Measurements from ENCODE around the gene RPP30. TPM values are rescaled to one million over a fixed set of nuclear protein-coding genes. Genes with fewer than 3 reads are reported as not detected.
"Not testable (repeated sequence)": the region's sequence is repeated elsewhere in the genome, so short reads cannot be mapped to it uniquely, and the experiment has no call there.

The RPP30 gene
- total RNA-seq, 1 experiment from 2014 or later = 23.3 TPM

DNA sequence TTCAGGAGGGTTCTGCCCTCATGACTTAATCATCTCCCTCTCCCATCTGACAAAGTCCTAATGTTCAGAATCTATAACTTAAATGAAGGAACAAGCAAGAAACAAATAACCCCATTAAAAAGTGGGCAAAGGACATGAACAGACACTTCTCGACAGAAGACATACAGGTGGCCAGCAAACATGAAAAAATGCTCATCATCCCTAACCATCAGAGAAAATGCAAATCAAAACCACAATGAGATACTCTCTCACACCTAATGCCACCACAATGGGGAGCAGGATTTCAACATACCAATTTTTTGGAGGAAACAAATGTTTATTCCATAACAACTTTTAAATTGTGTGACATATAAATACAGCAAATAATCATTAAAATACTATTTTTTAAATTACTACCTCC is 11.0 kb upstream of the RPP30 start:
- no peaks in the 10 kb centered on the region for H3K4me1 ChIP-seq (ENCODE audit: low read length)
- H3K4me2 ChIP-seq (ENCODE audit: low read depth, low read length, poor library complexity, severe bottlenecking) = no peak overlapping the region
- H2AFZ ChIP-seq (ENCODE audit: low read length) = no peak overlapping the region
- H3K9ac ChIP-seq (ENCODE audit: low read length) = no peak overlapping the region
- H3K27ac ChIP-seq (ENCODE audit: low read length) = no peak overlapping the region
- H3K9me3 ChIP-seq (ENCODE audit: low read length) = no peaks in the 10 kb centered on the region
- H4K20me1 ChIP-seq (ENCODE audit: insufficient read depth, low read depth, low read length) = no peaks in the 10 kb centered on the region
- no peaks in the 10 kb centered on the region for H3K27me3 ChIP-seq (ENCODE audit: low read length)
- H3K79me2 ChIP-seq (ENCODE audit: low read length) = no peaks in the 10 kb centered on the region
- H3K36me3 ChIP-seq (ENCODE audit: insufficient read depth, low read length) = no peaks in the 10 kb centered on the region
- H3K4me3 ChIP-seq (ENCODE audit: low read length) = no peak overlapping the region
- no peak for DNase-seq
- H3K9me2 ChIP-seq (replicated peaks; ENCODE audit: insufficient read depth, low read length) = no peaks in the 10 kb centered on the region

DNA sequence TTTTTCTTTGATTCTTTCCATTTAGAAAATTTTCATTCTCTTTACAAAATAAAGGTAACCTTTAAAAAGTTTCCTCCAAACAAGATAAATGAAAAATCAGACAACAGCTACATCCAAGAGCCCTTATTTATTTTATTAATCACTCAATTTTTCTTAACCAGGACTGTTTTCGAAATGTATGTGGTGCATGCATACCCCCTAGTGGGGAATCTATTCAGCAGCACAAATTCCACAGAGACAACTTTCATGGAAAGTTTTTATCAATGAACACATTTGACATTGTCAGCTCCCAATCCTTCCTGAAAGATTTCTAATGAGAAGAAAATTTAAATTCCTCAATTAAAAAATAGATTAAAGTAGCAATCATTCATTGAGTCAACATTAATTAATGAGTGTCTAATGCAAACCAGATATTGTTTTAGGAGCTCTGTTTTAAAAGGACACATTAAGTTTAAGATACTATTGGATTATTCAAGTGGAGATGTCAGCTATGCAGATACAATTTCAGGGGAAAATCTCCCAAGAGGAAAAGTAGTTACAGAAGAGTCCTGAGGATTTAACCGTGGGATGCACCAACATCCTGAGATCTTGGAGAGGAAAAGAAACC is 8.8 kb upstream of the RPP30 start:
- DNase-seq = peak; percentile 48
- H3K9ac ChIP-seq (ENCODE audit: low read length) = no peak overlapping the region
- no peak overlapping the region for H2AFZ ChIP-seq (ENCODE audit: low read length)
- no peak overlapping the region for H3K27ac ChIP-seq (ENCODE audit: low read length)
- H3K4me2 ChIP-seq (ENCODE audit: low read depth, low read length, poor library complexity, severe bottlenecking) = no peak overlapping the region
- H3K9me2 ChIP-seq (replicated peaks; ENCODE audit: insufficient read depth, low read length) = no peaks in the 10 kb centered on the region
- no peaks in the 10 kb centered on the region for H3K36me3 ChIP-seq (ENCODE audit: insufficient read depth, low read length)
- no peaks in the 10 kb centered on the region for H3K27me3 ChIP-seq (ENCODE audit: low read length)
- no peaks in the 10 kb centered on the region for H3K79me2 ChIP-seq (ENCODE audit: low read length)
- H4K20me1 ChIP-seq (ENCODE audit: insufficient read depth, low read depth, low read length) = no peaks in the 10 kb centered on the region
- H3K4me1 ChIP-seq (ENCODE audit: low read length) = no peaks in the 10 kb centered on the region
- no peaks in the 10 kb centered on the region for H3K9me3 ChIP-seq (ENCODE audit: low read length)
- H3K4me3 ChIP-seq (ENCODE audit: low read length) = no peak overlapping the region

DNA sequence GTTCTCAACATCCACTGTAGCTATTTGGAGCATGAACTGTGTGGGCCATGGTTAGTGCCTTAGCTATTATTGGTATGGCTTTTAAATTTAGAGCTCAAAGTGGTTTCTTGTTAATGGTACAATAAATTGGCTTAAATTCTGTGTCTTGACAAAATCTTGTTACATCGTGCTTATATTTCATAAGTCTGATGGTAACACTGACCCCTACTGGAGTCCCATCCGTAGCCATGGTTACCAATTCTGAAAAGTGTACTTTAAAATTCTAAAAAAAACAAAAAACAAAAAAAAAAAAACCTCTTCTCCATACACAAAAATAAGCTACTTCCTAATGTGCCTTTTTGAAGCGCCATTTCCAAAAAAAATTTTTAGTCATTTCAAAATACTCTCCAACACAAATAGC is 6.4 kb upstream of the RPP30 start:
- H3K4me3 ChIP-seq (ENCODE audit: low read length) = no peak overlapping the region
- no peaks in the 10 kb centered on the region for H3K9me2 ChIP-seq (replicated peaks; ENCODE audit: insufficient read depth, low read length)
- no peaks in the 10 kb centered on the region for H3K9me3 ChIP-seq (ENCODE audit: low read length)
- H4K20me1 ChIP-seq (ENCODE audit: insufficient read depth, low read depth, low read length) = no peaks in the 10 kb centered on the region
- no peaks in the 10 kb centered on the region for H3K36me3 ChIP-seq (ENCODE audit: insufficient read depth, low read length)
- no peaks in the 10 kb centered on the region for H3K4me1 ChIP-seq (ENCODE audit: low read length)
- no peaks in the 10 kb centered on the region for H3K79me2 ChIP-seq (ENCODE audit: low read length)
- H2AFZ ChIP-seq (ENCODE audit: low read length) = no peak overlapping the region
- DNase-seq = peak; percentile 51
- no peak overlapping the region for H3K9ac ChIP-seq (ENCODE audit: low read length)
- H3K4me2 ChIP-seq (ENCODE audit: low read depth, low read length, poor library complexity, severe bottlenecking) = no peak overlapping the region
- no peak overlapping the region for H3K27ac ChIP-seq (ENCODE audit: low read length)
- no peaks in the 10 kb centered on the region for H3K27me3 ChIP-seq (ENCODE audit: low read length)

DNA sequence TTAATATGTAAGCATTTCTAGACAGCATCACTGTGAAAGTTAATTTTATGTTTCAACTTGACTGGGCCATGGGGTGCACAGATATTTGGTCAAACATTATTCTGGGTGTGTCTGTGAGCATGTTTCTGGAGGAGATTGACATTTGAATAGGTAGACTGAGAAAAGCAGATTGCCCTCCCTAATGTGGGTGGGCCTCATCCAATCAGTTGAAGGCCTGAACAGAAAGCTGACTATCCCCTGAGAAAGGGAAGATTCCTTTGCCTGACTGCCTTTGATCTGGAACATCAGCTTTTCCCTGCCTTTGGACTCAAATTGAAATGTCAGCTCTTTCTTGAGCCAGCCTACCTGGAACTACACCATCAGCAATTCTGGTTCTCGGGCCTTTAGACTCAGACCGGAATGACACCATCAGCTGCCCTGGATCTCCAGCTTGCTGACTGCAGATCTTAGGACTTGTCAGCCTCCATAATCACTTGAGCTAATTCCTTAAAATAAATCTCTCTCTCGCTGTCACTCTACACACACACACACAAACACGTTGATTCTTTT is 5.7 kb upstream of the RPP30 start:
- Histone ChIP-seq H3K9me2 (replicated peaks; ENCODE audit: insufficient read depth, low read length) (no peaks in the 10 kb centered on the region), H3K79me2 (ENCODE audit: low read length) (no peaks in the 10 kb centered on the region), H4K20me1 (ENCODE audit: insufficient read depth, low read depth, low read length) (no peaks in the 10 kb centered on the region), H3K9ac (ENCODE audit: low read length) (no peak overlapping the region), H3K4me3 (ENCODE audit: low read length) (no peak overlapping the region), H3K36me3 (ENCODE audit: insufficient read depth, low read length) (no peaks in the 10 kb centered on the region), H2AFZ (ENCODE audit: low read length) (no peak overlapping the region), H3K9me3 (ENCODE audit: low read length) (no peaks in the 10 kb centered on the region), H3K4me2 (ENCODE audit: low read depth, low read length, poor library complexity, severe bottlenecking) (no peak overlapping the region), H3K27me3 (ENCODE audit: low read length) (no peaks in the 10 kb centered on the region), H3K27ac (ENCODE audit: low read length) (no peak overlapping the region), H3K4me1 (ENCODE audit: low read length) (peaks cover 4% of the 10 kb centered on the region; the same call in 1 of the 2 replicates)
- no peak for DNase-seq

DNA sequence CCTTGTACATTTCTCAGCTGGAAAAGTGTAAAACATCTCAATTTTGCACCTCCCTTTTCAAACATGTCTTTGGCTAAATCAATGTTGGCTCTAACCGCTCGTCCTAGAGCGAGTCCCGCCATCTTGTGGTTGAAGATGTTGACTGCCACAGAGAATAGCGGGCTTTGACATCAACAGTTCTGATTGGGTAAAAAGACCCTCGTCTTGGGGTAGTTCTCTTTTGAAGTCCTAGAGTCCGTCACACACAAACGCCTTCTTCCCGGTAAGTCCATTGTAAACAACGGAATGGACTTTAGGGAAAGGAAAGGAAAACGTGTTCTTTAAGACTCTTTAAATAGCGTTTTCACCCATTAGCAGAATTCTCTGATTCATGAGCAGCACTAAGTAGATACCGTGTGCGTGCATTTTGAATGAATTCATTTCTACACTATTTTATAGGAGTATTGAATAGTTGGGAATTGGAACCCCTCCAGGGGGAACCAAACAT is 452 bp upstream of the RPP30 start:
- Histone ChIP-seq H3K9ac (ENCODE audit: low read length) (peak overlapping the region; percentile 87), H3K4me2 (ENCODE audit: low read depth, low read length, poor library complexity, severe bottlenecking) (peak overlapping the region; percentile 75), H3K79me2 (ENCODE audit: low read length) (peaks cover 36% of the 10 kb centered on the region), H4K20me1 (ENCODE audit: insufficient read depth, low read depth, low read length) (no peaks in the 10 kb centered on the region), H3K27me3 (ENCODE audit: low read length) (no peaks in the 10 kb centered on the region), H3K4me3 (ENCODE audit: low read length) (peak overlapping the region; percentile 91), H3K9me2 (replicated peaks; ENCODE audit: insufficient read depth, low read length) (no peaks in the 10 kb centered on the region), H3K9me3 (ENCODE audit: low read length) (no peaks in the 10 kb centered on the region), H3K36me3 (ENCODE audit: insufficient read depth, low read length) (no peaks in the 10 kb centered on the region; the same call in 1 of the 2 replicates), H3K4me1 (ENCODE audit: low read length) (peaks cover 24% of the 10 kb centered on the region), H2AFZ (ENCODE audit: low read length) (peak overlapping the region; percentile 95), H3K27ac (ENCODE audit: low read length) (no peak overlapping the region)
- peak; percentile 73 for DNase-seq

DNA sequence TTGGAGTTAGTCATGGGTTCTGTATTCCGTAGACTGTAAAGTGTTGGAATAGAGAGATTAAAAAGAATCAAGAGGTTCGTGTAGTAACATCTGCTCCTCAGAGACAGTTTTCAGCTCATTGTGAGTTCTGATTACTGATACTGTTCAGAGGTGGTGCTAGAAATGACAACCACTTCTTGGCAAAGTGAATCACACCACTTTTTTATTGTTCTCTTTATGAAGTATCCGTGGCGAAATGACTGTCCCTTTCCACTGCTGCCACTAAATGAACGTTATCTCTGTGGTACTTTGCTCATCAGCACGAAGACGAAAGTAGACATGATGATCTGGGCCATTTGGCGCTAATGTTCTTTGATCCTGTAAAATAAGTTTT is 860 bp downstream of the RPP30 start:
- H3K27ac ChIP-seq (ENCODE audit: low read length) = no peak overlapping the region
- H3K9me2 ChIP-seq (replicated peaks; ENCODE audit: insufficient read depth, low read length) = no peaks in the 10 kb centered on the region
- DNase-seq = no peak
- H3K79me2 ChIP-seq (ENCODE audit: low read length) = peaks cover 36% of the 10 kb centered on the region
- peak overlapping the region; percentile 91 for H3K4me3 ChIP-seq (ENCODE audit: low read length)
- no peak overlapping the region for H2AFZ ChIP-seq (ENCODE audit: low read length)
- H3K4me1 ChIP-seq (ENCODE audit: low read length) = peaks cover 24% of the 10 kb centered on the region
- H3K4me2 ChIP-seq (ENCODE audit: low read depth, low read length, poor library complexity, severe bottlenecking) = peak overlapping the region; percentile 75
- H4K20me1 ChIP-seq (ENCODE audit: insufficient read depth, low read depth, low read length) = no peaks in the 10 kb centered on the region
- H3K9me3 ChIP-seq (ENCODE audit: low read length) = no peaks in the 10 kb centered on the region
- no peaks in the 10 kb centered on the region for H3K27me3 ChIP-seq (ENCODE audit: low read length)
- no peaks in the 10 kb centered on the region; the same call in 1 of the 2 replicates for H3K36me3 ChIP-seq (ENCODE audit: insufficient read depth, low read length)
- peak overlapping the region; percentile 87 for H3K9ac ChIP-seq (ENCODE audit: low read length)

DNA sequence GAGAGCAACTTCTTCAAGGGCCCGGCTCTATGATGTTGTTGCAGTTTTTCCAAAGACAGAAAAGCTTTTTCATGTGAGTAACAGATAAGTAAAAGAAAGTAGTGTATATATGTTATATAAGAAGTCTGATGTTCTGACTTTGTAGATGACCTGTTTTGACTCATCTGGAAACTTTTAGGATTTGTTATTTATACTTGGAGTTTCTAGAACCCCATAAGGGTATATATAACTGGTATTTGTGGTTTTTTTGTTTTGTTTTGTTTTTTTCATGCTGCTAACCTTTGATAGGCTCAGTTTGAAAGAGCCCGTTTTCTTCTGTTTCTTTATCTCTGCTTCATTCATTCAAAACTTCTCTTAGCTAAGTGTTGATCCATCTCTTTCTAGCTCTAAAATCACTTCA is 7.3 kb downstream of the RPP30 start:
- H3K79me2 ChIP-seq (ENCODE audit: low read length) = peaks cover 14% of the 10 kb centered on the region
- peaks cover 4% of the 10 kb centered on the region; the same call in 1 of the 2 replicates for H3K36me3 ChIP-seq (ENCODE audit: insufficient read depth, low read length)
- no peaks in the 10 kb centered on the region for H3K9me2 ChIP-seq (replicated peaks; ENCODE audit: insufficient read depth, low read length)
- H3K4me3 ChIP-seq (ENCODE audit: low read length) = no peak overlapping the region
- no peak overlapping the region for H3K4me2 ChIP-seq (ENCODE audit: low read depth, low read length, poor library complexity, severe bottlenecking)
- no peak for DNase-seq
- H3K9ac ChIP-seq (ENCODE audit: low read length) = no peak overlapping the region
- no peaks in the 10 kb centered on the region for H4K20me1 ChIP-seq (ENCODE audit: insufficient read depth, low read depth, low read length)
- peaks cover 2% of the 10 kb centered on the region; the same call in 1 of the 2 replicates for H3K4me1 ChIP-seq (ENCODE audit: low read length)
- H2AFZ ChIP-seq (ENCODE audit: low read length) = no peak overlapping the region
- no peaks in the 10 kb centered on the region for H3K9me3 ChIP-seq (ENCODE audit: low read length)
- no peaks in the 10 kb centered on the region for H3K27me3 ChIP-seq (ENCODE audit: low read length)
- H3K27ac ChIP-seq (ENCODE audit: low read length) = no peak overlapping the region

DNA sequence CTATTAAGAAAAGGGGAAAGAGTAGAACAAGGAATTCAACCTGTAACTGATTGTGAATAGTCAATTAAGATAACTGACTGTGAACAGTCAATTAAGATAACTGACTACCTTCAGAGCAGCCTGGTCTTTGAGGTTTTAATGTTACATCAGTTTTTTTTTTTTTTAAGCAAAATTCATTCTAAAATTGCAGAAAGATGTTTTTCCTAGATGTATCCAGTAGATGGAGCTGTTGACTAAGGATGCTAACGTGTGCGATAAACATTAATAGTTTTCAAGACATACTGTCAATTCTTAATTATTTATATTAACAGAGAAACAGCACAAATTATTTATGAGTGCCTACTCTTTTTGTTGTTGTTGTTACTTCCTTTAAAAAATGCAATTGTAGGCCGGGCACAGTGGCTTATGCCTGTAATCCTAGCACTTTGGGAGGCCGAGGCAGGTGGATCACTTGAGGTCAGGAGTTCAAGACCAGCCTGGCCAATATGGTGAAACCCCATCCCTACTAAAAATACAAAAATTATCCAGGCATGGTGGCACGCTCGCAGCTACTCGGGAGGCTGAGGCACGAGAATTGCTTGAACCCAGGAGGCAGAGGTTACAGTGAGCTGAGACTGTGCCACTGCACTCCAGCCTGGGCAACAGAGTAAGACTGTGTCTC is 8.4 kb downstream of the RPP30 start:
- not testable (repeated sequence) for H3K27me3 ChIP-seq (ENCODE audit: low read length); H3K9me2 ChIP-seq (replicated peaks; ENCODE audit: insufficient read depth, low read length); H3K9me3 ChIP-seq (ENCODE audit: low read length); H3K36me3 ChIP-seq (ENCODE audit: insufficient read depth, low read length); H3K4me1 ChIP-seq (ENCODE audit: low read length); H3K79me2 ChIP-seq (ENCODE audit: low read length); H3K4me2 ChIP-seq (ENCODE audit: low read depth, low read length, poor library complexity, severe bottlenecking); H3K9ac ChIP-seq (ENCODE audit: low read length); H4K20me1 ChIP-seq (ENCODE audit: insufficient read depth, low read depth, low read length); H3K4me3 ChIP-seq (ENCODE audit: low read length); H2AFZ ChIP-seq (ENCODE audit: low read length); H3K27ac ChIP-seq (ENCODE audit: low read length)
- DNase-seq = peak; percentile 68

Measured in Karpas-422 (cell line).